GM12878 (cell line): ENCODE results near the gene KAZN. TPM values are rescaled to one million over a fixed set of nuclear protein-coding genes. Genes with fewer than 3 reads are reported as not detected.

Source experiments
- ATAC-seq: fragments of 200-7000 bp; cut with Tn5 transposase; 3 replicates; pipeline ENCODE4 v1.9.1; 2020; ENCODE audit warnings: mild to moderate bottlenecking, moderate library complexity
- BruUV-seq: library from RNA; stranded (reverse); fragments of 400-500 nt; replicated peaks from 2 replicates; lab custom pipeline; 2021; lab: Mats Ljungman, UMichigan
- CTCF ChIA-PET: fragments of 300-600 bp; sonication (Branson Sonifier 250); formaldehyde crosslinking; extraction: SDS; loops from one replicate; lab custom pipeline; 2021; ENCODE audit warnings: inconsistent platforms; lab: Yijun Ruan, JAX
- POLR2A ChIA-PET: fragments of 350-600 bp; formaldehyde crosslinking; extraction: SDS; loops from one replicate; lab custom pipeline; 2021; ENCODE audit warnings: inconsistent platforms; lab: Charles Lee
- RAD21 ChIA-PET: fragments of 300-600 bp; sonication (Branson Sonifier 250); formaldehyde crosslinking; loops from one replicate; lab custom pipeline; 2023; ENCODE audit warnings: antibody characterized with exemption; ENCODE audit not compliant: unreplicated experiment; lab: Charles Lee
- SMC1A ChIA-PET: fragments of 300-600 bp; sonication (Branson Sonifier 250); formaldehyde crosslinking; loops from one replicate; lab custom pipeline; 2023; ENCODE audit not compliant: unreplicated experiment, uncharacterized antibody; lab: Charles Lee
- DNase-seq: peaks from one replicate; pipeline ENCODE4 v3.0.0-alpha.2; 2011; ENCODE audit warnings: low read depth, low spot score
- FAIRE-seq: peaks from 3 replicates; lab custom pipeline; 2011; peaks lifted over from hg19 to GRCh38; lab: Jason Lieb, UNC
- H2AFZ ChIP-seq: 2 replicates; pipeline ENCODE4 v1.6.0; 2011; ENCODE audit warnings: low read depth, low read length, control low read depth; ENCODE audit not compliant: control insufficient read depth
- H3K27ac ChIP-seq: 2 replicates; pipeline ENCODE4 v1.5.1; 2011; ENCODE audit warnings: control low read depth; ENCODE audit not compliant: control insufficient read depth, insufficient read depth
- H3K27me3 ChIP-seq, 2 experiments: replicated peaks in 1 of 2; 2 replicates each; pipeline versions ENCODE4 v1.6.0 to v1.6.1; 2011; ENCODE audit warnings: low read length in 1 of 2; ENCODE audit not compliant: control insufficient read depth in 2 of 2, insufficient read depth in 2 of 2
- H3K36me3 ChIP-seq, 2 experiments: 2 replicates each; pipeline ENCODE4 v1.5.1; 2011; ENCODE audit warnings: low read length in 1 of 2; ENCODE audit not compliant: control insufficient read depth in 2 of 2, insufficient read depth in 2 of 2
- H3K4me1 ChIP-seq: 2 replicates; pipeline ENCODE4 v1.6.1; 2011; ENCODE audit warnings: mild to moderate bottlenecking, low read length, moderate library complexity, mixed read lengths; ENCODE audit not compliant: control insufficient read depth, insufficient read depth
- H3K4me2 ChIP-seq: 2 replicates; pipeline ENCODE4 v1.6.0; 2011; ENCODE audit warnings: control low read depth; ENCODE audit not compliant: control insufficient read depth, insufficient read depth
- H3K4me3 ChIP-seq: fragments of 200-600 bp; sonication (generic); 2 replicates; pipeline ENCODE4 v1.5.1; 2016
- H3K79me2 ChIP-seq: 2 replicates; pipeline ENCODE4 v1.6.0; 2011; ENCODE audit warnings: low read length; ENCODE audit not compliant: control insufficient read depth, insufficient read depth
- H3K9ac ChIP-seq: 2 replicates; pipeline ENCODE4 v1.8.0; 2011; ENCODE audit warnings: low read length, control low read depth, mixed read lengths; ENCODE audit not compliant: control insufficient read depth, insufficient read depth
- H3K9me3 ChIP-seq: replicated peaks from 3 replicates; pipeline ENCODE4 v1.5.1; 2011; ENCODE audit warnings: mild to moderate bottlenecking, low read length; ENCODE audit not compliant: control insufficient read depth, insufficient read depth
- H4K20me1 ChIP-seq: 2 replicates; pipeline ENCODE4 v1.6.0; 2011; ENCODE audit not compliant: control insufficient read depth, insufficient read depth
- MYB ChIP-seq: fragments of 150-350 bp; IDR thresholded peaks from 2 replicates; pipeline ENCODE4 v1.6.1; 2014; ENCODE audit warnings: mild to moderate bottlenecking, low read depth, low read length, borderline replicate concordance
- TAF1 ChIP-seq: IDR thresholded peaks from 2 replicates; pipeline ENCODE4 v1.6.1; 2011; ENCODE audit warnings: mild to moderate bottlenecking, low read depth, low read length, borderline replicate concordance
- WGBS: methylation state at CpG from one replicate; pipeline ENCODE4 v1.1.6; 2016; ENCODE audit warnings: low lambda C conversion rate; ENCODE audit not compliant: insufficient replicate concordance, insufficient coverage; ENCODE audit errors: missing lambda C conversion rate; 5-methylcytosine and 5-hydroxymethylcytosine counted together
- in situ Hi-C: fragments of 300-500 bp; cut with MboI; formaldehyde crosslinking; loops from 9 replicates; pipeline ENCODE4 v1.14.3; 2018; ENCODE audit warnings: mixed read lengths
- intact Hi-C: fragments of 100-400 bp; cut with micrococcal nuclease; formaldehyde crosslinking; loops from one replicate; pipeline ENCODE4 v1.14.2; 2022; ENCODE audit not compliant: unreplicated experiment
- polyA plus RNA-seq, 11 experiments: library from polyadenylated mRNA; depleted of rRNA in 4 of 11; unstranded in 6 of 11; stranded (reverse) in 5 of 11; fragments of >200 nt; fragmentation: Nextera tagmentation in 4 of 11; fragmentation: Illumina TruSeq in 1 of 11; extraction: Ambion mirVana in 4 of 11; extraction: Trizol in 1 of 11; gene quantifications; 1 replicate in 1 of 11; 2 replicates in 10 of 11; pipeline versions ENCODE4 v1.2.1 to v1.2.3, GENCODE V29; 2011 to 2016; ENCODE audit warnings: inconsistent platforms in 2 of 11, missing spikeins in 2 of 11, low read depth in 1 of 11
- total RNA-seq, 4 experiments: library from RNA; depleted of rRNA in 3 of 4; stranded (reverse); fragments of >200 nt in 3 of 4; fragmentation: Illumina TruSeq in 1 of 4; extraction: Trizol in 1 of 4; gene quantifications; 2 replicates each; pipeline versions ENCODE4 v1.2.1 to v1.2.3, GENCODE V29; 2013 to 2021
- TF ChIP-seq, protein P1 (sequence below), 3 experiments: IDR thresholded peaks in 2 of 3; conservative IDR thresholded peaks in 1 of 3; 2 replicates each; pipeline ENCODE4 v1.5.1; 2011; ENCODE audit warnings: low read depth in 3 of 3, low read length in 3 of 3, mild to moderate bottlenecking in 3 of 3, control low read depth in 2 of 3, moderate library complexity in 2 of 3, inconsistent platforms in 1 of 3, mixed read lengths in 1 of 3; ENCODE audit not compliant: control insufficient read depth in 2 of 3, insufficient read depth in 1 of 3; ENCODE audit errors: extremely low read depth in 1 of 3
- TF ChIP-seq, protein P2 (sequence below): fragments of 450-650 bp; IDR thresholded peaks from 2 replicates; pipeline ENCODE4 v1.6.1; 2016; ENCODE audit warnings: mild to moderate bottlenecking
- TF ChIP-seq, protein P3 (sequence below): IDR thresholded peaks from 2 replicates; pipeline ENCODE4 v1.6.1; 2012; ENCODE audit warnings: mild to moderate bottlenecking, low read depth, low read length

KAZN gene
- total and polyA plus RNA-seq, 10 of the 15 experiments (the other 5 are each of a cell fraction or from before 2014, with no cell fraction given): 0.72 to 4.0 (median 1.2) TPM

- in situ Hi-C loops (no loop called here), intact Hi-C loops (loop anchor here (10.0 kb wide), 2 partner anchors 175 to 325 kb away; no protein-coding TSS in a partner anchor)
- ChIA-PET SMC1A (interaction anchor here (0.8 kb wide), 1 partner anchor 22 kb away, joined by 3 read pairs; no protein-coding TSS in a partner anchor), CTCF (no interaction called here), RAD21 (interaction anchor here (1.6 kb wide), 1 partner anchor 97 kb away, joined by 3 read pairs; no protein-coding TSS in a partner anchor), POLR2A (no interaction called here)
- Histone ChIP-seq H4K20me1 (no peaks in the 10 kb centered on the region), H3K9ac (no peak overlapping the region), H3K79me2 (no peaks in the 10 kb centered on the region), H3K4me3 (no peak overlapping the region), H2AFZ (no peak overlapping the region), H3K36me3 (no peaks in the 10 kb centered on the region), H3K4me1 (no peaks in the 10 kb centered on the region), H3K4me2 (no peak overlapping the region), H3K27ac (no peak overlapping the region), H3K27me3 (peaks cover 2 to 7% of the 10 kb centered on the region in 2 experiments; a peak in 2 of 4 replicates), H3K9me3 (no peaks in the 10 kb centered on the region)
- TF ChIP-seq MYB (no peak), TAF1 (no peak)
- TF ChIP-seq, protein P1, sequence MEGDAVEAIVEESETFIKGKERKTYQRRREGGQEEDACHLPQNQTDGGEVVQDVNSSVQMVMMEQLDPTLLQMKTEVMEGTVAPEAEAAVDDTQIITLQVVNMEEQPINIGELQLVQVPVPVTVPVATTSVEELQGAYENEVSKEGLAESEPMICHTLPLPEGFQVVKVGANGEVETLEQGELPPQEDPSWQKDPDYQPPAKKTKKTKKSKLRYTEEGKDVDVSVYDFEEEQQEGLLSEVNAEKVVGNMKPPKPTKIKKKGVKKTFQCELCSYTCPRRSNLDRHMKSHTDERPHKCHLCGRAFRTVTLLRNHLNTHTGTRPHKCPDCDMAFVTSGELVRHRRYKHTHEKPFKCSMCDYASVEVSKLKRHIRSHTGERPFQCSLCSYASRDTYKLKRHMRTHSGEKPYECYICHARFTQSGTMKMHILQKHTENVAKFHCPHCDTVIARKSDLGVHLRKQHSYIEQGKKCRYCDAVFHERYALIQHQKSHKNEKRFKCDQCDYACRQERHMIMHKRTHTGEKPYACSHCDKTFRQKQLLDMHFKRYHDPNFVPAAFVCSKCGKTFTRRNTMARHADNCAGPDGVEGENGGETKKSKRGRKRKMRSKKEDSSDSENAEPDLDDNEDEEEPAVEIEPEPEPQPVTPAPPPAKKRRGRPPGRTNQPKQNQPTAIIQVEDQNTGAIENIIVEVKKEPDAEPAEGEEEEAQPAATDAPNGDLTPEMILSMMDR (IDR thresholded peaks at IDR 0.05 in 2 of 3, conservative IDR thresholded peaks at IDR 0.05 in 1 of 3; ENCODE audit: control insufficient read depth in 2 of 3, extremely low read depth in 1 of 3, insufficient read depth in 1 of 3, low read depth in 3 of 3, low read length in 3 of 3): no peak
- TF ChIP-seq, protein P2, sequence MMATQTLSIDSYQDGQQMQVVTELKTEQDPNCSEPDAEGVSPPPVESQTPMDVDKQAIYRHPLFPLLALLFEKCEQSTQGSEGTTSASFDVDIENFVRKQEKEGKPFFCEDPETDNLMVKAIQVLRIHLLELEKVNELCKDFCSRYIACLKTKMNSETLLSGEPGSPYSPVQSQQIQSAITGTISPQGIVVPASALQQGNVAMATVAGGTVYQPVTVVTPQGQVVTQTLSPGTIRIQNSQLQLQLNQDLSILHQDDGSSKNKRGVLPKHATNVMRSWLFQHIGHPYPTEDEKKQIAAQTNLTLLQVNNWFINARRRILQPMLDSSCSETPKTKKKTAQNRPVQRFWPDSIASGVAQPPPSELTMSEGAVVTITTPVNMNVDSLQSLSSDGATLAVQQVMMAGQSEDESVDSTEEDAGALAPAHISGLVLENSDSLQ: no peak
- TF ChIP-seq, protein P3, sequence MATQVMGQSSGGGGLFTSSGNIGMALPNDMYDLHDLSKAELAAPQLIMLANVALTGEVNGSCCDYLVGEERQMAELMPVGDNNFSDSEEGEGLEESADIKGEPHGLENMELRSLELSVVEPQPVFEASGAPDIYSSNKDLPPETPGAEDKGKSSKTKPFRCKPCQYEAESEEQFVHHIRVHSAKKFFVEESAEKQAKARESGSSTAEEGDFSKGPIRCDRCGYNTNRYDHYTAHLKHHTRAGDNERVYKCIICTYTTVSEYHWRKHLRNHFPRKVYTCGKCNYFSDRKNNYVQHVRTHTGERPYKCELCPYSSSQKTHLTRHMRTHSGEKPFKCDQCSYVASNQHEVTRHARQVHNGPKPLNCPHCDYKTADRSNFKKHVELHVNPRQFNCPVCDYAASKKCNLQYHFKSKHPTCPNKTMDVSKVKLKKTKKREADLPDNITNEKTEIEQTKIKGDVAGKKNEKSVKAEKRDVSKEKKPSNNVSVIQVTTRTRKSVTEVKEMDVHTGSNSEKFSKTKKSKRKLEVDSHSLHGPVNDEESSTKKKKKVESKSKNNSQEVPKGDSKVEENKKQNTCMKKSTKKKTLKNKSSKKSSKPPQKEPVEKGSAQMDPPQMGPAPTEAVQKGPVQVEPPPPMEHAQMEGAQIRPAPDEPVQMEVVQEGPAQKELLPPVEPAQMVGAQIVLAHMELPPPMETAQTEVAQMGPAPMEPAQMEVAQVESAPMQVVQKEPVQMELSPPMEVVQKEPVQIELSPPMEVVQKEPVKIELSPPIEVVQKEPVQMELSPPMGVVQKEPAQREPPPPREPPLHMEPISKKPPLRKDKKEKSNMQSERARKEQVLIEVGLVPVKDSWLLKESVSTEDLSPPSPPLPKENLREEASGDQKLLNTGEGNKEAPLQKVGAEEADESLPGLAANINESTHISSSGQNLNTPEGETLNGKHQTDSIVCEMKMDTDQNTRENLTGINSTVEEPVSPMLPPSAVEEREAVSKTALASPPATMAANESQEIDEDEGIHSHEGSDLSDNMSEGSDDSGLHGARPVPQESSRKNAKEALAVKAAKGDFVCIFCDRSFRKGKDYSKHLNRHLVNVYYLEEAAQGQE: no peak
- BruUV-seq: no TSS peak
- WGBS: 37% methylated on average over 22 of the region's 22 CpGs
- no peak for ATAC-seq
- FAIRE-seq: no peak
- DNase-seq: no peak
These were observed 331.2 kb downstream of the KAZN start for GRCh38 chr1:14929547-14930246.
